Stimulated activated CD8-positive, alpha-beta memory T cell treated with anti-CD3 and anti-CD28 coated beads, Interleukin-2, amount 100 ng/mL, for 1 hour (primary cell): Measurements from ENCODE around the gene HMGB2.

ENCODE experiments used
- DNase-seq, 2 donors: peaks; one replicate each; pipeline ENCODE4 v3.0.0-alpha.2; 2020; ENCODE audit warnings: low read depth in 2 of 2

Gene HMGB2

GRCh38 chr4:173334085-173334890 is at the start of gene HMGB2:
Gene HMGB2 (minus strand): TSS chr4:173334358. CDS start chr4:173333649, 709 bp downstream.
- DNase-seq: peak; percentile 98 to 100

- no peak for DNase-seq
These were observed 48.2 kb upstream of the HMGB2 start for GRCh38 chr4:173382349-173382748.

- DNase-seq: no peak
These were observed 47.5 kb upstream of the HMGB2 start for GRCh38 chr4:173381610-173382009.

- DNase-seq: no peak
These were observed 46.8 kb upstream of the HMGB2 start for GRCh38 chr4:173380987-173381386.

- no peak for DNase-seq
These were observed 45.8 kb upstream of the HMGB2 start for GRCh38 chr4:173379929-173380328.

GRCh38 chr4:173374588-173374987 is 40.4 kb upstream of the HMGB2 start:
- no peak for DNase-seq

GRCh38 chr4:173371292-173372192 is 37.4 kb upstream of the HMGB2 start:
- peak in 1 of 2 donors; percentile 19 for DNase-seq

GRCh38 chr4:173370477-173371291 is 36.5 kb upstream of the HMGB2 start, which contains the start of gene SAP30:
Gene SAP30 (plus strand): TSS chr4:173370954. CDS start chr4:173371183, 229 bp downstream.
- DNase-seq: peak; percentile 96 to 98

- peak; percentile 28 to 43 for DNase-seq
These were observed 35.9 kb upstream of the HMGB2 start for GRCh38 chr4:173370130-173370476.

- DNase-seq: no peak
These were observed 33.8 kb upstream of the HMGB2 start for GRCh38 chr4:173367946-173368345.

GRCh38 chr4:173367285-173367684 is 33.1 kb upstream of the HMGB2 start:
- no peak for DNase-seq

- DNase-seq: no peak
These were observed 31.3 kb upstream of the HMGB2 start for GRCh38 chr4:173365359-173365996.

GRCh38 chr4:173362666-173363065 is 28.5 kb upstream of the HMGB2 start:
- DNase-seq: no peak

- no peak for DNase-seq
These were observed 26.5 kb upstream of the HMGB2 start for GRCh38 chr4:173360587-173361221.

- no peak for DNase-seq
These were observed 23.8 kb upstream of the HMGB2 start for GRCh38 chr4:173357939-173358338.

- DNase-seq: no peak
These were observed 13.3 kb upstream of the HMGB2 start for GRCh38 chr4:173347467-173347866.

GRCh38 chr4:173346074-173346473 is 11.9 kb upstream of the HMGB2 start:
- DNase-seq: no peak

GRCh38 chr4:173345648-173346047 is 11.5 kb upstream of the HMGB2 start:
- no peak for DNase-seq

- DNase-seq: no peak
These were observed 9.8 kb upstream of the HMGB2 start for GRCh38 chr4:173343832-173344397.

- no peak for DNase-seq
These were observed 3.3 kb upstream of the HMGB2 start for GRCh38 chr4:173337463-173337862.
